ENCODE data around the gene NAXE.

The NAXE gene

DNA sequence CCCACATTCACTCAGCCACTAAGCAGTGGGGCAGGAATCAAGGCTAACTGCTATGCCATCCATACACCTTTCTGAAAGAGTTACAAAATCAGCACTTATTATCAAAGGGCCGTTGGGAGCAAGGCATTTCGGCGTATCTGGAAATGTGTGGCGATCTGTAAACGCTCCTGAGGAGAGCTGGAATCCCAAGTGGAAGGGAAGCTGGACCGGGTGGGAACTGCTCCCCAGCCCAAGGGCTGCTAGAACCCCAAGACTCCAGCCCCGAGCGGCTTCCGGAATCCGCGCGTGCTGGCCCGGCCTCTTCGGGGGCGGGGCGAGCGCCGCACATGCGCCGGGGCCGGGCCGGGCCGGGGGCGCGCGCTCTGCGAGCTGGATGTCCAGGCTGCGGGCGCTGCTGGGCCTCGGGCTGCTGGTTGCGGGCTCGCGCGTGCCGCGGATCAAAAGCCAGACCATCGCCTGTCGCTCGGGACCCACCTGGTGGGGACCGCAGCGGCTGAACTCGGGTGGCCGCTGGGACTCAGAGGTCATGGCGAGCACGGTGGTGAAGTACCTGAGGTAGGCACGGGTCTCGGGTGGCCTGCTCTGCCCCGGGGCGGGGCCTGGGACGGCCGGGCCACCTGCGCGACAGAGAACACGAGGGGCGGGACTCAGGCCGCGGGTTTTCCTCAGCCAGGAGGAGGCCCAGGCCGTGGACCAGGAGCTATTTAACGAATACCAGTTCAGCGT lies at the start of gene NAXE:
NAXE (plus strand) TSS at position 345 of the 726 bp plus-strand sequence; CDS start at position 374, 29 bp downstream.
- peak in 50 of 51 donors; percentile 21 to 85 (median 67) for DNase-seq

DNA sequence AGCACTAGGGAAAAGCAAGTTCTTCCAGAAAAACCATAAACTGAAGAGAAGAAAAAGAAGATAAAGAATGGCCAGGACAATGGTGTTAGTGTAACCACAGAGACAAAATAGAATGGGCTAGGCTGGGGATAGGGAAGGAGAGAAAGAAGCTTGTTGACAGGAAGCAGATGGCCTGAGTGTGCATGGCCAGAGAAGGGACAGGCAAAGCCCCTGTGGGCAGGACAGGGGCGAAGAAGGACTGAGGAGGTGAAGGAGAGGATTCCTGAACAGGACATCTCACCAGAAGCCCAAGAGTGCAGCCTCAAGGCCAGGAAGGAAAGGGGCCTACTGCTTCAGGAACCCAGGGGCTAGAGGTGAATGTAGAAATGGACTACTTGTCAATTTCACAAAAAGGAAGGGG lies 48.5 kb upstream of the NAXE start:
- DNase-seq = no peak

DNA sequence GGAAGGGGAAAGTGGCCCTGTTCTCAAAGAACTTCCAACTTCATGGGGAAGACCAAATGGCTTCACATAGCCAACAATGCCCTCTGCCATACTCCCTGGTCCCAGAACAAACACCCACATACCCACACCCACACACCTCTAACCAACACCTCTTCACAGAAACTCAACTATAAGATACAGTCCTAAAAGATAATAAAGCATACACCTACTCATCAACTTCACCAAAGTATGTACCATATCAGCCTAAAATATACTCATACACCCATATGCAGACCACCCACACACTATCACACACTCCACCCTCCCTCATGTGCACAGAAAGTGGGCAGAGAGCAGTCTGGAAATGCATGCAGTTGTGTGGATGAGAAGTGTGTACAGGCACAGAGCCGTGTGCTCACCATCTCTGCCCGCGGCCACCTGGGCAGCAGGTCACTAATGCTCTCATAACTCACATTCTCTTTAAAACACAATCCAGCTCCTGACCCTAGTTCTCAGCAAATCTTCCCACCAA lies 46.9 kb upstream of the NAXE start:
- DNase-seq = peak in 1 of 51 donors; percentile 8

DNA sequence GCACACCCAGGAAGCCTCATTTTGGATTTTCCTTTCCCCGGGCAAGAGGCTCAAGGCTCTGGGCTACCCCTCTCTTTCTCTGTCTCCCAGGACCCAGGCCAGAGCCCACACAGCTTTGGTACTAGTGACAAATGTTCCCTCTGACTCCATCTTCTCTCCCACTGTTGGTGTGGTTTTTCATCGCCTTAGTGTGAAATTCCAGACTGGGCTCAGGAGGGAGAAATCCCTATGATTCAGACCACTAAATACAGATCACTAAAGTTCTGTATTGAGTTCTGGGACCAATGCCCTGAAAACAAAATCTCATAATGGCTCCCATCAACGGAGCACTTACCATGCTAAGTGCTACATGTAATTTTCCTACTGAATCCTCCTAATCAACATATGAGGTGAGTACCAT lies 45.3 kb upstream of the NAXE start:
- DNase-seq = peak in 1 of 51 donors; percentile 12

DNA sequence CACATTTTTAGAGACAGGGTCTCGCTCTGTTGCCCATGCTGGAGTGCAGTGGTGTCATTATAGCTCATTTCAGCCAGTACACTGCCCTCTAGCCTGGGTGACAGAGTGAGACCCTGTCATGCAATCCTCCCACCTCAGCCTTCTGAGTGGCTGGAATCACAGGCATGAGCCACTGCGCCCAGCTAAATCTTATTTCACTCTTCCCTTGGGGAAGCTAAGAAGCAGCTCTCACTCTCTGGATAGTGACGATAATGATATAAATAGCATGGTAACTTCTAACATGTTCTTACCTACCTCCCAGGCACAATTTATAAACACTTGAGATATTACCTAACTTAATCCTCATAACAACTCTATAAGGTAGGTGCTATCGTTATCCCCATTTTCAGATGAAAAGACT lies 44.1 kb upstream of the NAXE start:
- no peak for DNase-seq

DNA sequence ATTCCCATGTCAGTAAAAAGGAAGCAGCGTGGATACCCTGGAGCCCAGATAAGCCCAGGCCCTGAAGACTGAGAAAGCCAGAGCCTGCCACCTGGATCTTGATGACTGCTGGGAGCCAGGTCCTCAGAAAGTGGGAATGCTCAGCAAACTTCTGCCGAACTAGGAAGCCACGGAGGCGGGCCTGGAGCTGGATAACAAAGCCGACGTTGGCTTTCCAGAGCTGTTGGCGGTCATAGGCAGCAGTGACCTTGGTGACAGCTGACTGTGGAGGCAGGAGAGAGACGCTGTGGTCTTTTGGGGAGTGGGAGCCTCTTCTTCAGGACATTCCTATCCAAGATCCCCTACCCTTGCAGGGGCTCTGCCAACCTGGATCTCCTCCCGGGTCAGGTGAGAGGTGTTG lies 43.6 kb upstream of the NAXE start:
- DNase-seq = no peak

DNA sequence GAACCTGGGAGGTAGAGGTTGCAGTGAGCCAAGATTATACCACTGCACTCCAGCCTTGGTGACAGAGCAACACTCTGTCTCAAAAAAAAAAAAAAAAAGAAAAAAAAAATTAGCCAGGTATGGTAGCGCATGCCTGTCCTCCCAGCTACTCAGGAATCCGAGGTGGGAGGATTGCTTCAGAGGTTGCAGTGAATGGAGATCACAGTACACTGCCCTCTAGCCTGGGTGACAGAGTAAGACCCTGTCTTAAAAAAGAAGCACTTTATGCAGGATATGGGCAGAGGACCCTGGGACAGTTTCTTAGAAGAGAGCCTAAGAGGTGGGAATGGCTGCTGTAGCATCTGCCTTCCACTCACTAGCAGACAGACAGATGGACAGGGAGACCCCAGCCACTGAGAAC lies 42.2 kb upstream of the NAXE start:
- DNase-seq = no peak

DNA sequence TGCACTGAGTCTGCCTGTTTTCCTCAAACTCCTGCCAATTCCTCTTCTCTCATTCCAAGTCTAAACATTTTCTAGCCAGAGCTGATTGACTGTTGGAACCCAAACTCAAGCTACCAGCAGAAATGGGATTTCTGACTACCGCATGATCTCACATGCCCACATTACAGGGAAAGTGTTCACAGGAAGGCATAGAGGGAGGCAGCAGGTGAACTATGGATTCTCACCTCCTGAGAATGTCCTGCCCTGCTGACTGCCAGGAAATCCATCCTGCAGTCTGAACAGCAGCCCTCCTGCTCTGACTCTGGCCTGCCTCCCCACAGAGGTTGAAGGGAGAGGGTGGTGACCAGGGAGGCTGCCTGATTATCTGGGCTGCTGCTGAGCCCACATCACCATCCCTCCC lies 41.7 kb upstream of the NAXE start:
- no peak for DNase-seq

DNA sequence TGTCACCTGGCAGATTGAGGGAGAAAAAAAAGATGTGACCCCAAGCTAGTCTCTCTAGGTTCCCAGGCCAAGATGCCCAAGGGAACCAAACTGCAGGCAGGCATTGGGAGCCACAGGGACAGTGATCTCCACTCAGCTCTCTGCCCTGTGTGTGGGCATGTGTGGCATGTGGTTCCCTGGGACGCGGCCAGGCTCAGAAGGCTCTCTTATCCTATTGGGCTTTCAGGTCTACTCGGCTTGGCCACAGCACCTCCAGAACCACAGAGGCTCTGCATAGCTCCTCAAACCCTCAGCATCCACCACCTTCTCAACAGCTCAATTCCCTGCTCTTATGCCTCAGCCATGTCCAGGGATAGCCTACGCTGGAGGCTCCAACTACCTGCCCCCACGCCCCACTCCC lies 41.2 kb upstream of the NAXE start:
- no peak for DNase-seq

DNA sequence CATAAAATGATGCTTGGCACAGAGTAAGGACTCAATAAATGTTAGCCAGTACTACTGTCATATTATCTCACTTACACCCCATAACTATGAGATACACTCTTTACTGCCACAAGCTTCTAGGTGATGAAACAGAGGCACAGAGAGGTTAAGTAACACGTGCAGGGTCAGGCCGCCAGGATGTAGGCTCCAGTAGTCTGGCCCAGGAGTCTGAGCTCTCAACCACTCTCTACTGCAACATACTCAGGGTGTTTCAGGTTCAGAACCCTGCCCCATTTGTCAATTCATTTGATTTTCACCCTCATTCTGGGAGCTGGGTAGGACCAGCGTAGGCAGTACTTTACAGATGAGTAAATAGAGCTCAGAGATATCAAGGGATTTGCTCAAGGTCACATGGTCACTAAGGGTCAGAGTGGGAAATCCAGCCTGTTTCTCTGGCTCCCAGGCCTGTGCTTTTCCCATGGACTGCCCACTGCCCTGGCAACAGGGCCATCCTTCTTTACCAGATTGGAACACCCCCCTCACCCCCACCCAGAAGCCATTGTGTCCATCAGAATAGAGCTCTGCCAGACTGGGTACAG lies 40.4 kb upstream of the NAXE start:
- DNase-seq = no peak

DNA sequence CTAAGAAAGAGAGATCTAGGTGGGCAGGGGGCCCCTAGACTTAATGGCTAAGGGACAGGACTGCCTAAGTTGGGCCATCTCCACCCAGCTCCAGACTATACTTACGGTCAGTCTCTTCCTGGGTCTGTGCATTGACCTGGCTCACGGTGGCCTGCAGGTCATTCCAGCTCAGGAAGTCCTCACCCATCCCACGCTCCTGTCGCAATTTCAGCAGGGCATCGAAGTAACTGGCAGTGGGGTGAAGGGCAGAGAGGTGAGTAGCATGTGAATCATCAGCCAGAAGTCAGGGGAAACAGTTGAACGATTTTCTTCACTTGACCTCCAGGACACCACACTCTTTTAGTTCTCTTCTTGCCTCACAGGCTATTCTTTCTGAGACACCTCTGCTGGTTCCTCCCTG lies 39.7 kb upstream of the NAXE start:
- DNase-seq = no peak

DNA sequence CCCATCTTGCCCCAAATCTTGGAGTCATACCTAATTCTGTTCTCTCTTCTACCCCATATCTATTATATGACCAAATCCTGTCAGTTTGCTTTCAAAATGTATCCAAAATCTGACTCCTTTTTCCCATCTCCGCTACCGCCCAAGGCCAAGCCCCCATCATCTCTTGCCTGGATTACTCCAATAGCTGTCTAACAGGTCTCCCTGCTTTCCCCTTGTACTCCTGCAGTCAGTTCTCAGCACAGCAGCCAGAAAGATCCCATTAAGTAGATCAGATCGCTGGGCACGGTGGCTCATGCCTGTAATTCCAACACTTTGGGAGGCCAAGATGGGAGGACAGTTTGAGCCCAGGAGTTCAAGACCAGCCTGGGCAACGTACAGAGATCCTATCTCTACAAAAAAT lies 39.1 kb upstream of the NAXE start:
- DNase-seq = no peak

DNA sequence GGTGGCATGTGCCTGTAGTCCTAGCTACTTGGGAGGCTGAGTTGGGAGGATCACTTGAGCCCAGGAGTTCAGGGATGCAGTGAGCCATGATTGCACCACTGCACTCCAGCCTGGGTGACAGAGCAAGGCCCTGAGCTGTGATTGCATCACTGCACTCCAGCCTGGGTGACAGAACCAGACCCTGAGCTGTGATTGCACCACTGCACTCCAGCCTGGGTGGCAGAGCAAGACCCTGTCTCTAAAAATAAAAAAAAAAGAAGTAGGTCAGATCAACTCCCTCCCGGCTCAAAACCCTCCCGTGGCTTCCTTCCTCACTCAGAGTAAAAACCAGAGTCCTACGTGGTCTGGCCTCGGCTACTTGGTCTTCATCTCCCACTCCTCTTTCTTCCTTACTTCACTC lies 38.6 kb upstream of the NAXE start:
- peak in 17 of 51 donors; percentile 4 to 49 (median 12) for DNase-seq

DNA sequence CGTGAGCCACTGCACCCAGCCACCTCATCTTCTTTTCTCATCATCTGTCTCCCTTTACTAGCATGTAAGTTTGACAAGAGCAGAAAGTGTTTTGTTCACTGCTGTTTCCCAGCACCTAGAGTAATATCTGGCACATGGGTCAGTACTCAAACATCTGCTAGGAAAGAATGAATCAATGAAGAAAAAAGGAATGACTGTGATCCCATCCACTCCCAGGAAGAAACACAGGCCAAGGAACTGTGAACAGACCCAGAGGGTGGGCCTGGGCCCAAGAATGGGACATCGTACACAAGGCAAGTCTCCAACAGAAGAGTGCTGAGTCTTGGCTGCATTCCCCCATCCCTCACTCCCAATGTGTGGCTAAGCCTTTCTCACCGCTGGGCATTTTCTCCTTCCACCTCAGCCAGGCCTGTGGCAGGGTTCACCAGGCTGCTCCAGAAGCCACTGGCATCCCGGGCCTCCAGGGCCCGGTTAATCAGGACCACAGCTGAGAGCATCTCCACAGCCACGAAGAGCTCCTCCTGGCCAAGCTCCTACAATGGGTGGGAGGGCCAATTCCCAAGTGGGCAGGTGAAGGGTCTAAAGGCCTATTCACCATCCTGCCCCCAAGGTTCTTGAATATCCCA lies 37.6 kb upstream of the NAXE start:
- peak in 6 of 51 donors; percentile 4 to 16 (median 10) for DNase-seq

DNA sequence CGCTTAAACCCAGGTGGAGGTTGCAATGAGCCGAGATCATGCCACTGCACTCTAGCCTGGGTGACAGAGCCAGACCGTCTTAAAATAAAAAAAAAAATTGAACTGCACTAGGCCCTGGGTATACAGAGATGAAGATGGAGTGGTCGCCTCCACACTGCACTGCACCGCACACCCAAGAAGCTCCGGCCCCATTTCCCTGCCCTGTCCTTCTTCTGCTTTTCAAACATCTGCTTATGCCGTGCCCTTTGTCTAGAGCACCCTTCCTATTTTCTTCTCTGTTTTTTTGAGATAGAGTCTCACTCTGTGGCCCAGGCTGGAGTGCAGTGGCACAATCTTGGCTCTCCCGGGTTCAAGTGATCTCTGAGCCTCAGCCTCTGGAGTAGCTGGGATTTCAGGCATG lies 36.6 kb upstream of the NAXE start:
- no peak for DNase-seq

DNA sequence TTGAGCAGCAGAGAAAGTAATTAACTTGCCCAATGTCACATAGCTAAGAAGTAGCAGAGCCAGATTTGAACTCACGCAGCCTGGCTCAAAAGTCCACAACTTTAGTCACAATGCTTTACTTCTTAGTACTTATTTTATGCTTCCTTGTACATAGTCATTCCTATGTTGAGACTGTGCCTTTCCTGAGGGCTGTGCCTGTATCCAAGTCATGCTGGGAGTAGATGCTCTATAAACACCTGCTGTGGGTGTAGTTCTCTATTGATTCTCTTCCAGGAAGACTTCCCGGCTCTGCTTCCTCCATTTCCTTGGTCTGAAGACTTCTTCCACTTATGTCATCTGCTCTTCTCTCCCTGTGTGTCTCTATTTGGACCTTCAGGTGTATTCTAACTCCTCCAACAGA lies 35.9 kb upstream of the NAXE start:
- no peak for DNase-seq

DNA sequence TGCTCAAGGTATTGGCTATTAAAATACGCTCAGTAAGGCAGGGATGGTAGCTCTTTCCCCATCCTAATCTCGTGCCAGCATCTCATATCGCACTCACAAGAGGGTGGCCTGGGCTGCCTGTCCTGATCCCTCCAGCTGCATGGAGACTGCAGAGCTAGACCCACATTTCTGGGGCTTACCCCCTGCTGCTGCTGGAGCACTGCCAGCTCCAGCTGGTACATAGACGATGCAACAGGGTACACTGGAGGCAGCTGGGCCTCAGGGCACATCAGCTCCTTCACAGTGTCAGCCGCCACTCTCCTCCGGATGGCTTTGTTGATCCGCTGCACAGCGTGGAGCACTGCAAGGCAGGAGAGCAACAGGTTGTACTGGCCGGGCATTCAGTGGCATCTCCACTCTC lies 35.2 kb upstream of the NAXE start:
- no peak for DNase-seq

DNA sequence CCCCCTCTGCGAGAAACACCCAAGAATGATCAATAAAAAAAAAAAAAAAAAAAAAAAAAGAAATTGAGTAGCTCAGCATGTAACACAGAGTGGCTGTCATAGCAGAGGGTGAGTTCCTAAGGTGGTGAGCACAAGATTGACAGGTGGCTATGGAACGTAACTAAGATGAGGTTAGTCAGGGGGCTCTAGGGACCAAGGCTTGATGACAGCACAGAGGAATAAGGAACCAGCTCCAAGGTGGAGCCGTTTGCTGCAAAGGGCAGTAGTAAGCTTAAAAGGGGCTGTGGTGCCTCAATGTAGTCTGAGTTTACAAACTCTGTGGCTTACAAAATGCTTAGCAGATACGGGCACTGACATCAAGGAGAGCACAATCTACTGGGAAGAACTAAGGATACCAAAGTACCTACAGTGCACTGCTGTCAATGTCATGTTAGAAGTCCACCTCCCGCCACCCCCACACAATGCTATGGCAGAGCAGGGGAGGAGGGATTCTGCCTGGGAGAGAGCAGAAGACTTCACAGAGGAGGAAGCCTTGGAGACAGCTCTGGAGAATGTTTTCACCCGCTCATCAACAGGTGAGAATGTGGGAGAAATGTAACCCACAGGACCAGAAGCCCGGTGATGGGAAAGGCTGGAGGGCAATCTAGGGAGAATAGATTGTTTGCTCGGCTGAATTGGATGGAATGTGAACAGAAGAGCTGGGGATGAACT lies 32.3 kb upstream of the NAXE start:
- DNase-seq = no peak

DNA sequence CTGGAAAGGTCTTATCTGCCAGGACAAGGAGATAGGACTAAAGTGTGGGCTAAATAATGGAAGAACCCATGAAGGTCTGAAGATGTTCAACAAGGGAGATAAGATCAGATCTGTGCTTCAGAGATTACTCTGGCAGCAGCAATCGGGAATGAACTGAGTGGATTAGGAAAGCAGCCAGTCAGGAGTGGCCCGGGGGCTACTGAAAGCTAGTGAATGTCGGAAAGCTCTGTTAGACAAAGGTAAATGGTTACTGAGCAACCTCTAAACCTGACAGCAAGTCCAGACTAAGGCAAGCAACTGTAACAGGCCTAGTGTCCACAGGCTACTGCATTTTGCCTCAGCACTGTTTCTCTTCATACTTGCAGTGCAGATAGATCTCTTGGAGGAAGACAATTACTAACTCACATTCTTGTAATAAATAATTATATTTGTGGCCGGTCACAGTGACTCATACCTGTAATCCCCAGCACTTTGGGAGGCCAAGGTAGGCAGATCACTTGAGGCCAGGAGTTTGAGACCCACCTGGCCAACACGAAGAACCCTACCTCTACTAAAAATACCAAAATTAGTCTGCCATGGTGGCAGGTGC lies 31.7 kb upstream of the NAXE start:
- DNase-seq = no peak

DNA sequence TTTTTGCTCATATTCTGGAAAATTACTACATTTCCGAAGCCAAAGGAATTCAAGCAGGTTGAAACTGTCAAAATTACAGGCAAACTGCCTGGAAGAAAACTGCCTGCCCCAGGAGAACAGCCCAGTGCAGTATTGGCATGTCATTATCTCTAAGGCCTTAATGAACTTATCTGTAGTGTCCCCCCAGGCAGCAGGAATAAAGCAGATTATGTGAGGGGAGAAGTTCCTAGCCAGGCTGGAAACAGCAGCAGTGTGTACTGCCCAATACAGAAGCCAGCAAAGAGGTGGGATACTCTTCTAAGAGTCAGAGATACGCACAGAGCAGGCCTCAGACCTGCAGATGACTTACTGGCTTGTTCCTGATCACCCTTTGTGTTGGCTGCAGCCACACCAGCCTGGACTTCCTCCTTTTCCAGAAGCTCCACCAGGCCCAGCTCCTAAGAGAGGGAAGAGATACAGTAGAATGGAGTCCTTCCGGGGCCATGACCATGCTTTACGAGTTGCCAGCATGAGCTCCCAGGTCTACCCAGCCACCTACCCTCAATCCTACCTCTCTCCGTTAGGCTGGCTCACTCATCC lies 30.9 kb upstream of the NAXE start:
- DNase-seq = no peak

DNA sequence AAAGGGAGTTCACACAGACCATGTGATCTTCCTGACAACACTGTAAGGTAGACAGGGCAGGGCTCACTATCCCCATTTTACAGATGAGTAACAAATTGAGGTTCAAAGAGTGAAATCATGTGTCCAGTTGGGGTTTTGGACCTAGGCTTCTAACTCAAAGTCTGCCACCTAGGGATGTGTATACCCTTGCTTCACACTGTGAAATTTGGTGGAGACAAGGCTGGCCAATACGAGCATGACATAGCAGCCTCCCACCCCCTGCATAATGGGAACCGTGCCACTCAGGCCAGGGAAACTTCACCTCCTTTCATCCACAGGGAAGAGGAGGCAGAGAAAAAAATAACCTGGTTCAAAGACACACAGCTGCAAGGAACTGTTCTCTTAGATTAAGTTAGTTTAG lies 26.1 kb upstream of the NAXE start:
- DNase-seq = no peak

All from hypothalamus (tissue), 51 donors.